Measurements from ENCODE around the gene OMG. TPM values are rescaled to one million over a fixed set of nuclear protein-coding genes. Genes with fewer than 3 reads are reported as not detected.
"Not testable (repeated sequence)": the region's sequence is repeated elsewhere in the genome, so short reads cannot be mapped to it uniquely, and the experiment has no call there.

The OMG gene
- polyA plus RNA-seq, 1 of the 3 experiments (the other 2 are of a cell fraction): 0.61 TPM

- Histone ChIP-seq H3K4me2 (no peak within 1 kb of the TSS), H3K27me3 (ENCODE audit: insufficient read depth) (no peaks in the 10 kb centered on the region), H3F3A (replicated peaks; ENCODE audit: insufficient read depth) (peaks cover 19% of the 10 kb centered on the region), H3K9me2 (no peaks in the 10 kb centered on the region), H3K27ac (ENCODE audit: low read depth in 2 of 2, low read length in 1 of 2) (peak within 1 kb of the TSS in 1 of 2 experiments; percentile 54; a peak in 2 of 4 replicates), H3K4me3 (ENCODE audit: low read depth in 2 of 2, low read length in 1 of 2) (no peak within 1 kb of the TSS), H3K9ac (no peak within 1 kb of the TSS), H3K36me3 (replicated peaks in 1 of 2; ENCODE audit: control insufficient read depth in 1 of 2, insufficient read depth in 2 of 2, low read length in 1 of 2) (peaks cover 8 to 11% of the 10 kb centered on the region in 2 experiments), H3K4me1 (ENCODE audit: control insufficient read depth in 1 of 2, insufficient read depth in 2 of 2, low read depth in 1 of 2, low read length in 1 of 2) (peaks cover 2 to 3% of the 10 kb centered on the region in 2 experiments; a peak in 2 of 4 replicates), H3K9me3 (no peaks in the 10 kb centered on the region; the same call in 1 of the 2 replicates), H4K20me1 (ENCODE audit: insufficient read depth) (no peaks in the 10 kb centered on the region), H2AFZ (ENCODE audit: low read depth) (no peak within 1 kb of the TSS), H3K79me2 (ENCODE audit: insufficient read depth) (0 out of 2 replicates have a peak, but pooled peaks cover 2% of the 10 kb centered on the region)
- ChIA-PET POLR2A (no interaction called here), CTCF (no interaction called here)
- 79% methylated on average over 3 of the region's 3 CpGs for WGBS (ENCODE audit: low lambda C conversion rate)
- no peak for DNase-seq
- TF ChIP-seq USF1 (IDR thresholded peaks at IDR 0.05; ENCODE audit: borderline replicate concordance, low read depth) (no peak), FOSL2 (IDR thresholded peaks at IDR 0.05; ENCODE audit: borderline replicate concordance, low read depth) (peak; percentile 10; the same call in 1 of the 2 replicates), EP300 (IDR thresholded peaks at IDR 0.05; ENCODE audit: borderline replicate concordance in 1 of 2, low read depth in 1 of 2, low read length in 1 of 2) (no peak), RAD21 (IDR thresholded peaks at IDR 0.05; ENCODE audit: low read length) (no peak), GATA2 (CRISPR knock-in tag; IDR thresholded peaks at IDR 0.05) (no peak), RCOR1 (IDR thresholded peaks at IDR 0.05; ENCODE audit: low read length) (no peak), JUND (IDR thresholded peaks at IDR 0.05) (0 out of 2 replicates have a peak, but pooled peaks have one; percentile 14), GABPA (IDR thresholded peaks at IDR 0.05; ENCODE audit: low read depth) (no peak), TCF12 (IDR thresholded peaks at IDR 0.05) (no peak), NFIC (IDR thresholded peaks at IDR 0.05; ENCODE audit: borderline replicate concordance) (no peak)
Measured at GRCh38 chr17:31313982-31314781, 17.1 kb upstream of the OMG start, which contains the start of gene EVI2B. TSS of gene EVI2B (minus strand) at chr17:31314054. CDS start at chr17:31305609, 8,445 bp downstream.

- H3K9me2 ChIP-seq; H3K27ac ChIP-seq (ENCODE audit: low read depth in 2 of 2, low read length in 1 of 2); H3K4me1 ChIP-seq (ENCODE audit: control insufficient read depth in 1 of 2, insufficient read depth in 2 of 2, low read depth in 1 of 2, low read length in 1 of 2); H3K4me3 ChIP-seq (ENCODE audit: low read depth in 2 of 2, low read length in 1 of 2); H4K20me1 ChIP-seq (ENCODE audit: insufficient read depth); H3K27me3 ChIP-seq (ENCODE audit: insufficient read depth); H2AFZ ChIP-seq (ENCODE audit: low read depth); H3K4me2 ChIP-seq; H3K79me2 ChIP-seq (ENCODE audit: insufficient read depth); POLR2A ChIA-PET; CTCF ChIA-PET; H3K9me3 ChIP-seq; DNase-seq; H3K9ac ChIP-seq: not testable (repeated sequence)
- WGBS (ENCODE audit: low lambda C conversion rate): 88% methylated on average over 7 of the region's 7 CpGs
- H3K36me3 ChIP-seq (replicated peaks in 1 of 2; ENCODE audit: control insufficient read depth in 1 of 2, insufficient read depth in 2 of 2, low read length in 1 of 2): peaks cover 0 to 11% of the 10 kb centered on the region in 2 experiments
- peaks cover 16% of the 10 kb centered on the region for H3F3A ChIP-seq (replicated peaks; ENCODE audit: insufficient read depth)
Measured at GRCh38 chr17:31312223-31312622, 15.2 kb upstream of the OMG start.

GRCh38 chr17:31311526-31311925 lies 14.5 kb upstream of the OMG start:
- Histone ChIP-seq H3K4me3 (ENCODE audit: low read depth in 2 of 2, low read length in 1 of 2) (no peak overlapping the region), H3K36me3 (replicated peaks in 1 of 2; ENCODE audit: control insufficient read depth in 1 of 2, insufficient read depth in 2 of 2, low read length in 1 of 2) (peaks cover 0 to 12% of the 10 kb centered on the region in 2 experiments), H3K4me1 (ENCODE audit: control insufficient read depth in 1 of 2, insufficient read depth in 2 of 2, low read depth in 1 of 2, low read length in 1 of 2) (peaks cover 0 to 3% of the 10 kb centered on the region in 2 experiments; a peak in 1 of 4 replicates), H3F3A (replicated peaks; ENCODE audit: insufficient read depth) (peaks cover 16% of the 10 kb centered on the region), H3K4me2 (no peak overlapping the region), H3K9ac (no peak overlapping the region), H2AFZ (ENCODE audit: low read depth) (no peak overlapping the region), H3K27ac (ENCODE audit: low read depth in 2 of 2, low read length in 1 of 2) (no peak overlapping the region), H3K9me2 (no peaks in the 10 kb centered on the region), H4K20me1 (ENCODE audit: insufficient read depth) (no peaks in the 10 kb centered on the region), H3K79me2 (ENCODE audit: insufficient read depth) (0 out of 2 replicates have a peak, but pooled peaks cover 2% of the 10 kb centered on the region), H3K9me3 (no peaks in the 10 kb centered on the region; the same call in 1 of the 2 replicates), H3K27me3 (ENCODE audit: insufficient read depth) (no peaks in the 10 kb centered on the region)
- POLR2A ChIA-PET: no interaction called here
- 100% methylated on average over 3 of the region's 3 CpGs for WGBS (ENCODE audit: low lambda C conversion rate)
- CTCF ChIA-PET: interaction anchor here (0.7 kb wide), 1 partner anchor 17 kb away, joined by 4 read pairs; no protein-coding TSS in a partner anchor
- no peak for DNase-seq
- no peak for TF ChIP-seq RAD21 (IDR thresholded peaks at IDR 0.05; ENCODE audit: low read length)
- no peak for TF ChIP-seq TEAD4 (IDR thresholded peaks at IDR 0.05; ENCODE audit: borderline replicate concordance, insufficient read depth)
- TF ChIP-seq CHD2 (IDR thresholded peaks at IDR 0.05; ENCODE audit: low read length, partially characterized antibody): no peak
- no peak for TF ChIP-seq RXRA (IDR thresholded peaks at IDR 0.05; ENCODE audit: borderline replicate concordance, low read depth)
- TF ChIP-seq SMC3 (IDR thresholded peaks at IDR 0.05; ENCODE audit: low read depth, low read length): no peak
- TF ChIP-seq TCF12 (IDR thresholded peaks at IDR 0.05): no peak
- TF ChIP-seq USF2 (IDR thresholded peaks at IDR 0.05; ENCODE audit: borderline replicate concordance, low read depth, low read length): no peak
- TF ChIP-seq JUND (IDR thresholded peaks at IDR 0.05): no peak
- TF ChIP-seq CTCF (IDR thresholded peaks at IDR 0.05): no peak

Data from SK-N-SH (cell line).